ENCODE data around the gene IL3RA.

IL3RA gene

GRCh38 chrX:1427756-1428155, 91.2 kb downstream of the IL3RA start:
- DNase-seq = no peak

DNA sequence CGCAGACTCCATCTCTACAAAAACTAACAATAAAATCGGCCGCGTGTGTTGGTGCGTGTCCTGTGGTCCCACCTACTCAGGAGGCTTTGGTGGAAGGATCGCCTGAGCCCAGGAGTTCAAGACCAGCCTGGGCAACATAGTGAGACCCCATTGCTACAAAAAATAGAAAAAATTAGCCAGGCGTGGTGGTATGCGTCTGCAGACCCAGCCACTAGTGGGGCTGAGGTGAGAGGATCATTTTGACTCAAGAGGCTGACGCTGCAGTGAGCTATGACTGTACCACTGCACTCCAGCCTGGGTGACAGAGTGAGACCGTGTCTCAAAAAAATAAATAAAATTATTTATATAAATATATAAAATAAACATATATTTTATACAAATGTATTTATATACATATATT, 93.9 kb downstream of the IL3RA start:
- no peak for DNase-seq
